Right lobe of liver (tissue), 4 donors: ENCODE measurements around the gene IQCH.

Source experiments
- CTCF ChIP-seq, 4 donors: fragments of 200-600 bp in 3 of 4; fragments of 450-650 bp in 1 of 4; IDR thresholded peaks; one replicate each; pipeline versions ENCODE4 v1.5.1 to v1.8.0; 2016 to 2022; ENCODE audit warnings: antibody characterized with exemption in 4 of 4, mild to moderate bottlenecking in 2 of 4
- POLR2A ChIP-seq: fragments of 450-650 bp; IDR thresholded peaks from one replicate; pipeline ENCODE4 v1.6.1; 2017; ENCODE audit warnings: antibody characterized with exemption, mild to moderate bottlenecking
- donor health status: DM: no; HTN: no; CAD: no.
- donor health status: DM: no; HTN: no; CAD: no.
- donor health status: DM: no; HTN: yes; CAD: no.

GRCh38 chr15:67409175-67409574 is 154.6 kb downstream of the IQCH start:
- no peak for TF ChIP-seq CTCF (IDR thresholded peaks at IDR 0.05)
- TF ChIP-seq POLR2A, result no peak
